Stimulated activated CD8-positive, alpha-beta memory T cell treated with anti-CD3 and anti-CD28 coated beads, Interleukin-4, amount 100 ng/mL, for 1 hour (primary cell): ENCODE measurements around the gene ARNT2.
"Not testable (repeated sequence)": the region's sequence is repeated elsewhere in the genome, so short reads cannot be mapped to it uniquely, and the experiment has no call there.

ENCODE experiments used
- DNase-seq, 2 donors: peaks; one replicate each; pipeline ENCODE4 v3.0.0-alpha.2; 2020; ENCODE audit warnings: low read depth in 2 of 2, low spot score in 1 of 2

The ARNT2 gene

GRCh38 chr15:80645494-80646065, 241.4 kb downstream of the ARNT2 start:
- DNase-seq, result no peak

DNA sequence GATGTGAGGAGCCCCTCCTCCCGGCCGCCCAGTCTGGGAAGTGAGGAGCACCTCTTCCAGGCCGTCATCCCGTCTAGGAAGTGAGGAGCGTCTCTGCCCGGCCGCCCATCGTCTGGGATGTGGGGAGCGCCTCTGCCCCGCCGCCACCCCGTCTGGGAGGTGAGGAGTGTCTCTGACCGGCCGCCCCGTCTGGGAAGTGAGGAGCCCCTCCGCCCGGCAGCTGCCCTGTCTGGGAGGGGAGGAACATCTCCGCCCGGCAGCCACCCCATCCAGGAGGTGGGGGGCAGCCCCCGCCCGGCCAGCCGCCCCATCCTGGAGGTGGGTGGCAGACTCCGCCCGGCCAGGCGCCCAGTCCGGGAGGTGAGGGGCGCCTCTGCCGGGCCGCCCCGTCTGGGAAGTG, 243.2 kb downstream of the ARNT2 start:
- not testable (repeated sequence) for DNase-seq
